GM21528 (cell line): ENCODE data around the gene PDE4D.

Experiments
- ATAC-seq: cut with Tn5 transposase; IDR thresholded peaks from one replicate; pipeline ENCODE4 v1.9.1; 2021; ENCODE audit warnings: mild to moderate bottlenecking, moderate library complexity; ENCODE audit not compliant: unreplicated experiment, low FRiP score

The PDE4D gene

GRCh38 chr5:59276917-59277372 is 616.6 kb downstream of the PDE4D start:
- no peak for ATAC-seq

- ATAC-seq: no peak
These were observed 617.2 kb downstream of the PDE4D start for GRCh38 chr5:59276325-59276675.

- no peak for ATAC-seq
These were observed 617.8 kb downstream of the PDE4D start for GRCh38 chr5:59275510-59276324.

GRCh38 chr5:59275170-59275509 is 618.4 kb downstream of the PDE4D start:
- no peak for ATAC-seq

- no peak for ATAC-seq
These were observed 619.4 kb downstream of the PDE4D start for GRCh38 chr5:59274106-59274636.

- no peak for ATAC-seq
These were observed 620.6 kb downstream of the PDE4D start for GRCh38 chr5:59272809-59273427.

GRCh38 chr5:59268756-59269415 is 624.6 kb downstream of the PDE4D start:
- no peak for ATAC-seq

GRCh38 chr5:59267033-59267432 is 626.5 kb downstream of the PDE4D start:
- no peak for ATAC-seq

- no peak for ATAC-seq
These were observed 627.1 kb downstream of the PDE4D start for GRCh38 chr5:59266410-59266809.

- ATAC-seq: no peak
These were observed 628.8 kb downstream of the PDE4D start for GRCh38 chr5:59264639-59265245.

- ATAC-seq: no peak
These were observed 629.5 kb downstream of the PDE4D start for GRCh38 chr5:59264013-59264412.

GRCh38 chr5:59261969-59262368 is 631.6 kb downstream of the PDE4D start:
- no peak for ATAC-seq

- no peak for ATAC-seq
These were observed 632.6 kb downstream of the PDE4D start for GRCh38 chr5:59260973-59261372.

GRCh38 chr5:59260200-59260599 is 633.3 kb downstream of the PDE4D start:
- ATAC-seq: no peak

GRCh38 chr5:59259237-59259636 is 634.3 kb downstream of the PDE4D start:
- no peak for ATAC-seq

- ATAC-seq: no peak
These were observed 635.8 kb downstream of the PDE4D start for GRCh38 chr5:59257488-59258400.

GRCh38 chr5:59256331-59256730 is 637.2 kb downstream of the PDE4D start:
- no peak for ATAC-seq

- no peak for ATAC-seq
These were observed 639.4 kb downstream of the PDE4D start for GRCh38 chr5:59254055-59254687.

- ATAC-seq: no peak
These were observed 639.9 kb downstream of the PDE4D start for GRCh38 chr5:59253625-59254024.

- ATAC-seq: no peak
These were observed 641.9 kb downstream of the PDE4D start for GRCh38 chr5:59251627-59252026.
